ENCODE measurements around the gene FUT2.
"Not testable (repeated sequence)": the region's sequence is repeated elsewhere in the genome, so short reads cannot be mapped to it uniquely, and the experiment has no call there.

The FUT2 gene

GRCh38 chr19:48695743-48696352, at the start of gene FUT2:
Gene FUT2, plus strand, starts transcription at chr19:48695971. Its CDS starts 6,986 bp downstream, at chr19:48702957.
- no peak for DNase-seq

- no peak for DNase-seq
Observed at GRCh38 chr19:48646001-48646721, 49.6 kb upstream of the FUT2 start, which contains the start of gene CA11. Gene CA11, minus strand, starts transcription at chr19:48646187. Its CDS starts 555 bp downstream, at chr19:48645632.

GRCh38 chr19:48646722-48647216, 49.0 kb upstream of the FUT2 start:
- DNase-seq, result peak; percentile 68

GRCh38 chr19:48648134-48648533, 47.6 kb upstream of the FUT2 start:
- no peak for DNase-seq

- no peak for DNase-seq
Observed at GRCh38 chr19:48650974-48651682, 44.6 kb upstream of the FUT2 start.

- no peak for DNase-seq
Observed at GRCh38 chr19:48651683-48652048, 44.1 kb upstream of the FUT2 start.

- no peak for DNase-seq
Observed at GRCh38 chr19:48654299-48655059, 41.3 kb upstream of the FUT2 start.

- no peak for DNase-seq
Observed at GRCh38 chr19:48656840-48657474, 38.8 kb upstream of the FUT2 start.

- not testable (repeated sequence) for DNase-seq
Observed at GRCh38 chr19:48657828-48658227, 37.9 kb upstream of the FUT2 start.

GRCh38 chr19:48658483-48658882, 37.3 kb upstream of the FUT2 start:
- no peak for DNase-seq

- no peak for DNase-seq
Observed at GRCh38 chr19:48659768-48660167, 36.0 kb upstream of the FUT2 start.

GRCh38 chr19:48660852-48661710, 34.7 kb upstream of the FUT2 start:
- peak; percentile 91 for DNase-seq

- DNase-seq, result no peak
Observed at GRCh38 chr19:48661711-48662090, 34.1 kb upstream of the FUT2 start.

GRCh38 chr19:48663667-48664066, 32.1 kb upstream of the FUT2 start:
- no peak for DNase-seq

GRCh38 chr19:48664476-48664875, 31.3 kb upstream of the FUT2 start:
- no peak for DNase-seq

- no peak for DNase-seq
Observed at GRCh38 chr19:48665786-48666185, 30.0 kb upstream of the FUT2 start.

- DNase-seq, result no peak
Observed at GRCh38 chr19:48668332-48668731, 27.4 kb upstream of the FUT2 start.

GRCh38 chr19:48668761-48669160, 27.0 kb upstream of the FUT2 start:
- no peak for DNase-seq

- DNase-seq, result no peak
Observed at GRCh38 chr19:48669903-48670668, 25.7 kb upstream of the FUT2 start.

- no peak for DNase-seq
Observed at GRCh38 chr19:48670699-48671445, 24.9 kb upstream of the FUT2 start.

All from NCI-H1048 (cell line).